SK-N-SH (cell line): ENCODE data around the gene SEMA3A. TPM values are rescaled to one million over a fixed set of nuclear protein-coding genes. Genes with fewer than 3 reads are reported as not detected.

Experiments
- CTCF ChIA-PET: fragments of 300-600, 350-600 bp; formaldehyde crosslinking; extraction: SDS; loops from one replicate; lab custom pipeline; 2021; lab: Yijun Ruan, JAX
- POLR2A ChIA-PET: fragments of 350-600 bp; sonication (Branson Sonifier 250); formaldehyde crosslinking; extraction: SDS; loops from one replicate; lab custom pipeline; 2020; ENCODE audit warnings: antibody characterized with exemption, inconsistent platforms; lab: Yijun Ruan, JAX
- DNase-seq: peaks from one replicate; pipeline ENCODE4 v3.0.0; 2012
- H2AFZ ChIP-seq: fragments of 200-600 bp; sonication (generic); 2 replicates; pipeline ENCODE4 v1.8.1; 2016; ENCODE audit warnings: antibody characterized with exemption, mild to moderate bottlenecking, low read depth
- H3F3A ChIP-seq: fragments of 200-600 bp; sonication (generic); replicated peaks from 2 replicates; pipeline ENCODE3; 2016; ENCODE audit warnings: antibody characterized with exemption, mild to moderate bottlenecking; ENCODE audit not compliant: insufficient read depth
- H3K27ac ChIP-seq, 2 experiments: fragments of 200-500 bp in 1 of 2; fragments of 200-600 bp in 1 of 2; sonication (Bioruptor generic) in 1 of 2; sonication (generic), shearing (Covaris generic) in 1 of 2; 2 replicates each; pipeline versions ENCODE4 v1.5.1 to v1.6.1; 2014 to 2016; ENCODE audit warnings: low read depth in 2 of 2, inconsistent platforms in 1 of 2, low read length in 1 of 2, mild to moderate bottlenecking in 1 of 2, mixed read lengths in 1 of 2
- H3K27me3 ChIP-seq: fragments of 200-600 bp; sonication (generic), shearing (Covaris generic); 2 replicates; pipeline ENCODE4 v1.6.1; 2016; ENCODE audit warnings: mixed run types; ENCODE audit not compliant: insufficient read depth
- H3K36me3 ChIP-seq, 2 experiments: fragments of 200-500 bp in 1 of 2; fragments of 200-600 bp in 1 of 2; sonication (Bioruptor generic) in 1 of 2; sonication (generic) in 1 of 2; replicated peaks in 1 of 2; 2 replicates each; pipeline versions ENCODE3 to v1.5.1; 2014 to 2016; ENCODE audit warnings: low read length in 1 of 2, mild to moderate bottlenecking in 1 of 2; ENCODE audit not compliant: insufficient read depth in 2 of 2, control insufficient read depth in 1 of 2
- H3K4me1 ChIP-seq, 2 experiments: fragments of 200-500 bp in 1 of 2; fragments of 200-600 bp in 1 of 2; sonication (Bioruptor generic) in 1 of 2; sonication (generic), shearing (Covaris generic) in 1 of 2; 2 replicates each; pipeline versions ENCODE4 v1.5.1 to v1.6.1; 2014 to 2016; ENCODE audit warnings: low read depth in 1 of 2, low read length in 1 of 2, mixed run types in 1 of 2; ENCODE audit not compliant: insufficient read depth in 2 of 2, control insufficient read depth in 1 of 2
- H3K4me2 ChIP-seq: fragments of 200-600 bp; sonication (generic), shearing (Covaris generic); 2 replicates; pipeline ENCODE4 v1.6.1; 2017; ENCODE audit warnings: mixed run types
- H3K4me3 ChIP-seq, 2 experiments: fragments of 200-500 bp in 1 of 2; fragments of 200-600 bp in 1 of 2; sonication (Bioruptor generic) in 1 of 2; sonication (generic), shearing (Covaris generic) in 1 of 2; 2 replicates each; pipeline versions ENCODE4 v1.5.1 to v1.8.1; 2014 to 2016; ENCODE audit warnings: low read depth in 2 of 2, inconsistent platforms in 1 of 2, low read length in 1 of 2, mild to moderate bottlenecking in 1 of 2, mixed read lengths in 1 of 2, moderate library complexity in 1 of 2
- H3K79me2 ChIP-seq: fragments of 200-600 bp; sonication (generic); 2 replicates; pipeline ENCODE4 v1.8.1; 2017; ENCODE audit warnings: mild to moderate bottlenecking; ENCODE audit not compliant: insufficient read depth
- H3K9ac ChIP-seq: fragments of 200-600 bp; sonication (generic); 2 replicates; pipeline ENCODE4 v1.6.1; 2017; ENCODE audit warnings: mixed run types
- H3K9me2 ChIP-seq: fragments of 200-600 bp; sonication (generic); 2 replicates; pipeline ENCODE4 v1.6.1; 2017; ENCODE audit warnings: mixed run types
- H3K9me3 ChIP-seq: fragments of 200-600 bp; sonication (generic); 2 replicates; pipeline ENCODE4 v1.6.1; 2017; ENCODE audit warnings: mixed run types, mild to moderate bottlenecking, moderate library complexity
- H4K20me1 ChIP-seq: fragments of 200-600 bp; sonication (generic); 2 replicates; pipeline ENCODE4 v1.6.1; 2017; ENCODE audit warnings: mild to moderate bottlenecking, mixed run types; ENCODE audit not compliant: insufficient read depth
- CHD2 ChIP-seq: fragments of 150-350 bp; IDR thresholded peaks from 2 replicates; pipeline ENCODE4 v1.6.1; 2018; ENCODE audit warnings: low read length; ENCODE audit not compliant: partially characterized antibody
- CTCF ChIP-seq: fragments of 200-600 bp; sonication (generic); IDR thresholded peaks from 2 replicates; pipeline ENCODE4 v1.6.1; 2017; ENCODE audit warnings: antibody characterized with exemption, mild to moderate bottlenecking, moderate library complexity
- ELF1 ChIP-seq: IDR thresholded peaks from 2 replicates; pipeline ENCODE4 v1.4.0; 2012
- EP300 ChIP-seq, 2 experiments: IDR thresholded peaks; 2 replicates each; pipeline versions ENCODE4 v1.4.0 to v1.6.1; 2012; ENCODE audit warnings: borderline replicate concordance in 1 of 2, low read depth in 1 of 2, low read length in 1 of 2
- EZH2phosphoT487 ChIP-seq: fragments of 200-600 bp; sonication (generic); IDR thresholded peaks from 2 replicates; pipeline ENCODE4 v1.6.1; 2017; ENCODE audit warnings: low read depth, mixed run types, mild to moderate bottlenecking, antibody characterized with exemption, moderate library complexity, borderline replicate concordance
- FOXJ3 ChIP-seq: sonication (generic); formaldehyde crosslinking; IDR thresholded peaks from 2 replicates; pipeline ENCODE4 v1.5.1; 2020; ENCODE audit warnings: mild to moderate bottlenecking, missing genetic modification reagents
- GABPA ChIP-seq: IDR thresholded peaks from 2 replicates; pipeline ENCODE4 v1.4.0; 2012; ENCODE audit warnings: low read depth, mild to moderate bottlenecking
- GATA2 ChIP-seq: sonication (generic); formaldehyde crosslinking; IDR thresholded peaks from 2 replicates; pipeline ENCODE4 v1.5.0; 2020; ENCODE audit warnings: mild to moderate bottlenecking, missing genetic modification reagents
- JUND ChIP-seq: IDR thresholded peaks from 2 replicates; pipeline ENCODE4 v1.4.0; 2012
- MEF2A ChIP-seq: IDR thresholded peaks from 2 replicates; pipeline ENCODE4 v1.4.0; 2012; ENCODE audit warnings: low read depth, borderline replicate concordance
- RCOR1 ChIP-seq: fragments of 150-350 bp; IDR thresholded peaks from 2 replicates; pipeline ENCODE4 v1.6.1; 2017; ENCODE audit warnings: antibody characterized with exemption, low read length
- RXRA ChIP-seq: IDR thresholded peaks from 2 replicates; pipeline ENCODE4 v1.4.0; 2012; ENCODE audit warnings: low read depth, mild to moderate bottlenecking, borderline replicate concordance
- SMC3 ChIP-seq: IDR thresholded peaks from 2 replicates; pipeline ENCODE4 v1.6.1; 2012; ENCODE audit warnings: low read depth, low read length, improper control_type of control experiment
- TAF1 ChIP-seq: IDR thresholded peaks from 2 replicates; pipeline ENCODE4 v1.6.1; 2012; ENCODE audit warnings: low read depth, mild to moderate bottlenecking, low read length, moderate library complexity, borderline replicate concordance
- TEAD4 ChIP-seq: IDR thresholded peaks from 2 replicates; pipeline ENCODE4 v1.4.0; 2012; ENCODE audit warnings: mild to moderate bottlenecking, borderline replicate concordance; ENCODE audit not compliant: insufficient read depth
- YY1 ChIP-seq: IDR thresholded peaks from 2 replicates; pipeline ENCODE4 v1.4.0; 2012; ENCODE audit warnings: low read depth, mild to moderate bottlenecking
- WGBS: methylation state at CpG from one replicate; pipeline ENCODE4 v1.1.6; 2017; ENCODE audit warnings: low lambda C conversion rate; 5-methylcytosine and 5-hydroxymethylcytosine counted together
- polyA plus RNA-seq, 3 experiments: library from polyadenylated mRNA; depleted of rRNA; stranded (reverse); fragments of >200 nt; gene quantifications; 2 replicates each; pipeline ENCODE4 v1.2.3, GENCODE V29; 2012
- TF ChIP-seq, protein P1 (sequence below): IDR thresholded peaks from 2 replicates; pipeline ENCODE4 v1.4.0; 2012; ENCODE audit warnings: low read depth, borderline replicate concordance
- TF ChIP-seq, protein P2 (sequence below): IDR thresholded peaks from 2 replicates; pipeline ENCODE4; 2012
- TF ChIP-seq, protein P3 (sequence below): IDR thresholded peaks from 2 replicates; pipeline ENCODE4 v1.4.0; 2012; ENCODE audit warnings: low read depth, borderline replicate concordance

Gene SEMA3A
- polyA plus RNA-seq, 1 of the 3 experiments (the other 2 are of a cell fraction): 15.9 TPM

- WGBS: 96% methylated on average over 2 of the region's 2 CpGs
- Histone ChIP-seq H2AFZ (no peak overlapping the region), H3K9ac (no peak overlapping the region), H4K20me1 (no peaks in the 10 kb centered on the region), H3K4me2 (no peak overlapping the region), H3K9me3 (no peaks in the 10 kb centered on the region), H3K79me2 (no peaks in the 10 kb centered on the region), H3K27me3 (no peaks in the 10 kb centered on the region), H3K4me1 (peaks cover 0 to 3% of the 10 kb centered on the region in 2 experiments; a peak in 2 of 4 replicates), H3K9me2 (no peaks in the 10 kb centered on the region), H3K27ac (no peak overlapping the region), H3K4me3 (no peak overlapping the region), H3K36me3 (no peaks in the 10 kb centered on the region), H3F3A (no peaks in the 10 kb centered on the region)
- no peak for TF ChIP-seq YY1
- TF ChIP-seq TAF1: no peak
- TF ChIP-seq, protein P1, sequence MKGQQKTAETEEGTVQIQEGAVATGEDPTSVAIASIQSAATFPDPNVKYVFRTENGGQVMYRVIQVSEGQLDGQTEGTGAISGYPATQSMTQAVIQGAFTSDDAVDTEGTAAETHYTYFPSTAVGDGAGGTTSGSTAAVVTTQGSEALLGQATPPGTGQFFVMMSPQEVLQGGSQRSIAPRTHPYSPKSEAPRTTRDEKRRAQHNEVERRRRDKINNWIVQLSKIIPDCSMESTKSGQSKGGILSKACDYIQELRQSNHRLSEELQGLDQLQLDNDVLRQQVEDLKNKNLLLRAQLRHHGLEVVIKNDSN: no peak
- TF ChIP-seq, protein P2, sequence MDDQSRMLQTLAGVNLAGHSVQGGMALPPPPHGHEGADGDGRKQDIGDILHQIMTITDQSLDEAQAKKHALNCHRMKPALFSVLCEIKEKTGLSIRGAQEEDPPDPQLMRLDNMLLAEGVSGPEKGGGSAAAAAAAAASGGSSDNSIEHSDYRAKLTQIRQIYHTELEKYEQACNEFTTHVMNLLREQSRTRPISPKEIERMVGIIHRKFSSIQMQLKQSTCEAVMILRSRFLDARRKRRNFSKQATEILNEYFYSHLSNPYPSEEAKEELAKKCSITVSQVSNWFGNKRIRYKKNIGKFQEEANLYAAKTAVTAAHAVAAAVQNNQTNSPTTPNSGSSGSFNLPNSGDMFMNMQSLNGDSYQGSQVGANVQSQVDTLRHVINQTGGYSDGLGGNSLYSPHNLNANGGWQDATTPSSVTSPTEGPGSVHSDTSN: no peak
- no peak for TF ChIP-seq MEF2A
- TF ChIP-seq RCOR1: no peak
- TF ChIP-seq CTCF: no peak
- no peak for DNase-seq
- ChIA-PET POLR2A (no interaction called here), CTCF (no interaction called here)
Measured at GRCh38 chr7:84226759-84227158, 32.2 kb upstream of the SEMA3A start.

- no peaks in the 10 kb centered on the region for H4K20me1 ChIP-seq
- DNase-seq: no peak
- POLR2A ChIA-PET: no interaction called here
- TF ChIP-seq FOXJ3 (no peak), CHD2 (no peak), JUND (no peak), RXRA (no peak), YY1 (no peak), GABPA (no peak), SMC3 (no peak), GATA2 (CRISPR knock-in tag) (no peak), TEAD4 (no peak), EZH2phosphoT487 (no peak), ELF1 (no peak), EP300 (IDR thresholded peaks at IDR 0.05; ENCODE audit: borderline replicate concordance in 1 of 2, low read depth in 1 of 2, low read length in 1 of 2) (no peak), CTCF (no peak), RCOR1 (no peak)
- TF ChIP-seq, protein P3, sequence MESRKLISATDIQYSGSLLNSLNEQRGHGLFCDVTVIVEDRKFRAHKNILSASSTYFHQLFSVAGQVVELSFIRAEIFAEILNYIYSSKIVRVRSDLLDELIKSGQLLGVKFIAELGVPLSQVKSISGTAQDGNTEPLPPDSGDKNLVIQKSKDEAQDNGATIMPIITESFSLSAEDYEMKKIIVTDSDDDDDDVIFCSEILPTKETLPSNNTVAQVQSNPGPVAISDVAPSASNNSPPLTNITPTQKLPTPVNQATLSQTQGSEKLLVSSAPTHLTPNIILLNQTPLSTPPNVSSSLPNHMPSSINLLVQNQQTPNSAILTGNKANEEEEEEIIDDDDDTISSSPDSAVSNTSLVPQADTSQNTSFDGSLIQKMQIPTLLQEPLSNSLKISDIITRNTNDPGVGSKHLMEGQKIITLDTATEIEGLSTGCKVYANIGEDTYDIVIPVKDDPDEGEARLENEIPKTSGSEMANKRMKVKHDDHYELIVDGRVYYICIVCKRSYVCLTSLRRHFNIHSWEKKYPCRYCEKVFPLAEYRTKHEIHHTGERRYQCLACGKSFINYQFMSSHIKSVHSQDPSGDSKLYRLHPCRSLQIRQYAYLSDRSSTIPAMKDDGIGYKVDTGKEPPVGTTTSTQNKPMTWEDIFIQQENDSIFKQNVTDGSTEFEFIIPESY: no peak
Measured at GRCh38 chr7:84224505-84224904, 29.9 kb upstream of the SEMA3A start.

More at GRCh38 chr7:84224505-84224904, 29.9 kb upstream of the SEMA3A start:
- Histone ChIP-seq H3K4me2 (no peak overlapping the region), H2AFZ (no peak overlapping the region), H3K9ac (no peak overlapping the region), H3K27ac (no peak overlapping the region), H3K27me3 (no peaks in the 10 kb centered on the region), H3K79me2 (no peaks in the 10 kb centered on the region), H3K9me2 (no peaks in the 10 kb centered on the region), H3F3A (no peaks in the 10 kb centered on the region), H3K4me3 (no peak overlapping the region), H3K4me1 (no peaks in the 10 kb centered on the region; a peak in 1 of 4 replicates), H3K9me3 (no peaks in the 10 kb centered on the region), H3K36me3 (no peaks in the 10 kb centered on the region)
- CTCF ChIA-PET: no interaction called here
- WGBS: 90% methylated on average over 2 of the region's 2 CpGs
